ENCODE results near the gene EPHA2. TPM values are rescaled to one million over a fixed set of nuclear protein-coding genes. Genes with fewer than 3 reads are reported as not detected.
A peak's percentile ranks its signal among the peaks of the same experiment; 100 is the strongest.
"Not testable (repeated sequence)": the region's sequence is repeated elsewhere in the genome, so short reads cannot be mapped to it uniquely, and the experiment has no call there.

The EPHA2 gene
- total and polyA plus RNA-seq, 11 donors, result 5.6 to 34.7 (median 14.6) TPM

DNA sequence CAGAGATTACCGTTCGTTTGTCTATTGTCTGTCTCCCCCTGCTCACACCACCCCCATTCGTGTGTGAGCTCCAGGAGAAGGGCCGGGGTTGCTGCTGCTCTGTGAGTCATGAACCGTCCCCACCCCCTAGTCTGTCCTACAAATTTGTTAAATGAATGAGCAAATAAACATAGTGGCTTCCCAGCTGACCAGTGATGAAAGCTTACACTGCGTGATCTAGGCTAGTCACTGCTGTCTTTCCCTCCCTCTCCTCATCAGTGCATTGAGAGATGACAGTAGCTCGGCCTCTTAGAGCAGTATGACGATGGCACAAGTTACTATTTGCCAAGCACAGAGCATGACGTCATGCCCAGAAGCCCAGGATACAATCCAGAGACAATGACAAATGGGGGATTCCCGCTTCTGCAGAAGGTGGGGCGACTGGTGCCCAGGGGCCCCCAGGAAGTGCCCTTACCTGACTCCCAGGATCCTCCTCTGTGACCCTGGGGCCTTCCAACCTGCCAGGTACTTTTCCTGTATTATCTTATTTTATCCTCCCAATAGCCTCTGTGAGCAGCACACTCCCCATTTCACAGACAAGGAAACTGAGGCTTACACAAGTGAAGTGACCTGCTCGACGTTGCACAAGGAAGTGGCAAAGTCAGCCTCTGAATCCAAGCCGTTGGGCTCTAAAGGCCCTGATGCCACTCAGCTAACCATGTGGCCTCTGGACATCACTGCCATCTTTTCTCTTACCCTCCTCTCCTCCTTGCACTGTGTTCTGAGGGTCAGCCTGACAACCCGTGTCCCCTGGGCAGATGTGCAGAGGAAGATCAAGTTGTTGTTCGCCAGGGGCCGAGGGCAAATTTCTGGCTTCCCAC lies 8.6 kb upstream of the EPHA2 start:
- H3K27ac ChIP-seq, result peak overlapping the region in 3 of 12 donors; percentile 15 to 62 (median 57)
- no peak for TF ChIP-seq POLR2A (IDR thresholded peaks at IDR 0.05)
- TF ChIP-seq, protein P1, sequence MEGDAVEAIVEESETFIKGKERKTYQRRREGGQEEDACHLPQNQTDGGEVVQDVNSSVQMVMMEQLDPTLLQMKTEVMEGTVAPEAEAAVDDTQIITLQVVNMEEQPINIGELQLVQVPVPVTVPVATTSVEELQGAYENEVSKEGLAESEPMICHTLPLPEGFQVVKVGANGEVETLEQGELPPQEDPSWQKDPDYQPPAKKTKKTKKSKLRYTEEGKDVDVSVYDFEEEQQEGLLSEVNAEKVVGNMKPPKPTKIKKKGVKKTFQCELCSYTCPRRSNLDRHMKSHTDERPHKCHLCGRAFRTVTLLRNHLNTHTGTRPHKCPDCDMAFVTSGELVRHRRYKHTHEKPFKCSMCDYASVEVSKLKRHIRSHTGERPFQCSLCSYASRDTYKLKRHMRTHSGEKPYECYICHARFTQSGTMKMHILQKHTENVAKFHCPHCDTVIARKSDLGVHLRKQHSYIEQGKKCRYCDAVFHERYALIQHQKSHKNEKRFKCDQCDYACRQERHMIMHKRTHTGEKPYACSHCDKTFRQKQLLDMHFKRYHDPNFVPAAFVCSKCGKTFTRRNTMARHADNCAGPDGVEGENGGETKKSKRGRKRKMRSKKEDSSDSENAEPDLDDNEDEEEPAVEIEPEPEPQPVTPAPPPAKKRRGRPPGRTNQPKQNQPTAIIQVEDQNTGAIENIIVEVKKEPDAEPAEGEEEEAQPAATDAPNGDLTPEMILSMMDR (IDR thresholded peaks at IDR 0.05), result no peak
- peaks cover 0 to 31% (median 16%) of the 10 kb centered on the region in 12 donors for H3K4me1 ChIP-seq

DNA sequence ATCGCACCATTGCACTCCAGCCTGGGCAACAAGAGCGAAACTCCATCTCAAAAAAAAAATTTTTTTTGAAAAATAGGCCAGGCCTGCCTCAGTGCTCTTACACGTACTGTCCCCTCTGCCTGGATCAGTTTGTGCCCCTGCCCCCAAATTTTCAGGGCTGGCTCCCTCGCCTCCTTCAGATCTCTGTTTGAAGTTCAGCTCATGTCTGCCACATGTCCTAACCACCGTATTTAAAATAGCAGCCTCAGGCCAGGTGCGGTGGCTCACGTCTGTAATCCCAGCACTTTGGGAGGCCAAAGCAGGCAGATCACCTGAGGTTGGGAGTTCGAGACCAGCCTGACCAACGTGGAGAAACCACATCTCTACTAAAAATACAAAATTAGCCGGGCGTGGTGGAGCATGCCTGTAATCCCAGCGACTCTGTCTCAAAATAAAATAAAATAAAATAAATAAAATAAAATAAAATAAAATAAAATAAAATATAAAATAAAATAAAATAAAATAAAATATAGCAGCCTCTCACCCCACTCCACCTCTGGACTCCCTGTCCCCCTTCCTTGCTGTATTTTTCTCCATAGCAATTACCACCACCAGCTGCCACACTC lies 7.8 kb upstream of the EPHA2 start:
- H3K27me3 ChIP-seq, result peaks cover 0 to 12% (median 0%) of the 10 kb centered on the region in 9 donors
- 90 to 96% (median 91%) methylated on average over 12 of the region's 12 CpGs for WGBS, 4 donors
- H3K4me3 ChIP-seq; H3K9me3 ChIP-seq; H3K27ac ChIP-seq; intact Hi-C loops (cut with DNase I); ATAC-seq; H3K36me3 ChIP-seq; DNase-seq: not testable (repeated sequence)
- H3K4me1 ChIP-seq, result peaks cover 0 to 31% (median 16%) of the 10 kb centered on the region in 12 donors

More for the DNA sequence above, 8.6 kb upstream of the EPHA2 start:
- Histone ChIP-seq H3K36me3 (no peaks in the 10 kb centered on the region), H3K27me3 (peaks cover 0 to 12% (median 0%) of the 10 kb centered on the region in 9 donors), H3K9me3 (no peaks in the 10 kb centered on the region), H3K4me3 (no peak overlapping the region)
- DNase-seq, result peak in 1 of 5 donors; percentile 59
- peak in 3 of 4 donors; percentile 36 to 52 (median 43) for ATAC-seq
- WGBS, 4 donors, result 57 to 67% (median 61%) methylated on average over 14 to 17 of the region's 17 CpGs
- intact Hi-C loops (cut with DNase I), result no loop called here

DNA sequence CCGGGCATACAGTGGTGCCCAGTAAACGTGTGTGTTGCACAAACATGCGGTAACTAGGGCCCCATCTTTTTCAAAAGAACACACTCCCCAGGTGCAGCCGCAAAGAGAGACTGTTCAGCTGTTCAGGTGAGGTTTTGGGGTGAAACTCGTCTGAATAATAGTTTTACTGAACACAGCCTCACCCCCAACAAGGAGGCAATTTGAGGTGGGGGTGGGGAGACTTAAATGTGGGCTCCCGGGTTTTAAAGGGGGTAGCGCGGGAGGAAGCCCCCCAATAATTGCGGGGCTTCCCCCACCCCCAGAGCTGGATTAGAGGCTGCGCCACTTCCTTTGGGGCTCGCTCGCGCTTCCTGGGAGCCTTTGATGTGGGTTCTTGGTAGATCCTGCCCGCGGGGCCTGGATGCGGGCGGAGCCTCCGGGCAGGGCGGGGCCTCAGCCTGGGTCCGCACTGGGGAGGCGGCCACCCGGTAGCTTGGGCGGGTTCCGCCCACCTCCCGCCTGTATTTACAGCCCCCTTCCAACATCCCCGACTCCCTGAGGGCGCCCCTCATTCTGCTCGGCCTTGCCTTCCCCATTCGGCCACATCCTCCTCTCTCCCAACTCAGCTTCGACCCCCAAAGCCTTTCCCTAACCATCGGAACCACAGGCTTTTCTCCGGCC lies 6.4 kb upstream of the EPHA2 start:
- Histone ChIP-seq H3K36me3 (no peaks in the 10 kb centered on the region), H3K4me3 (peak overlapping the region in 1 of 12 donors; percentile 5), H3K4me1 (peaks cover 0 to 27% (median 8%) of the 10 kb centered on the region in 12 donors), H3K27me3 (peaks cover 0 to 5% (median 0%) of the 10 kb centered on the region in 9 donors), H3K9me3 (no peaks in the 10 kb centered on the region), H3K27ac (no peak overlapping the region)
- DNase-seq, result no peak
- 64 to 75% (median 72%) methylated on average over 32 of the region's 32 CpGs for WGBS, 4 donors
- no peak for ATAC-seq
- TF ChIP-seq, protein P1 (IDR thresholded peaks at IDR 0.05), result no peak
- intact Hi-C loops (cut with DNase I), result no loop called here

DNA sequence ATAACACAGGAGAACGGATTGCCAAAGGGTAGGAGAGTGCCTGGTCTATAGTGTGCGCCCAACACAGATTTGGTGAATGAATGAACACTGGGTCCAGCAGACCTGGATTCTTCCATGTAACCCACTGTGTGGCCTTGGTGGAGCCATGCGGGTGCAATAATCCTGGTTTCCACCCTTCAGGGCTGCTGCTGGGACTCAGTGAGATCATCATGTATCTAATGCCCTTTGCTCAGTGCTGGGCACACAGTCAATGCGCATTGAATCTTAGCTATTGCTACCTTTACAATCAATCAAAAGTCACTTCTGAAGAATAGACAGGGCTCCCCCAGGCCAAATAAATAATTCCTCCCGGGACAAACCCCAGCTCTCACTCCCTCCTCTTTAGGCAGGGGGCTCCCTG lies 5.8 kb upstream of the EPHA2 start:
- TF ChIP-seq, protein P1 (IDR thresholded peaks at IDR 0.05), result no peak
- TF ChIP-seq POLR2A (IDR thresholded peaks at IDR 0.05), result no peak
- ATAC-seq (no peak), DNase-seq (no peak)
- no peak overlapping the region for H3K27ac ChIP-seq
- H3K9me3 ChIP-seq, result no peaks in the 10 kb centered on the region
- no peaks in the 10 kb centered on the region for H3K36me3 ChIP-seq
- peaks cover 0 to 5% (median 0%) of the 10 kb centered on the region in 9 donors for H3K27me3 ChIP-seq
- H3K4me3 ChIP-seq, result no peak overlapping the region
- intact Hi-C loops (cut with DNase I), result no loop called here
- WGBS, 4 donors, result 85 to 99% (median 92%) methylated on average over 5 of the region's 5 CpGs
- H3K4me1 ChIP-seq, result peaks cover 0 to 29% (median 8%) of the 10 kb centered on the region in 12 donors
